ENCODE measurements around the gene CADPS.

The CADPS gene

GRCh38 chr3:62497156-62497555 is 378.1 kb downstream of the CADPS start:
- no peak for DNase-seq (ENCODE audit: extremely low read depth, low read depth)
- TF ChIP-seq CTCF (IDR thresholded peaks at IDR 0.05; ENCODE audit: low read depth, low read length), result no peak

GRCh38 chr3:62496503-62496902 is 378.7 kb downstream of the CADPS start:
- no peak for TF ChIP-seq CTCF (IDR thresholded peaks at IDR 0.05; ENCODE audit: low read depth, low read length)
- no peak for DNase-seq (ENCODE audit: extremely low read depth, low read depth)

- DNase-seq (ENCODE audit: extremely low read depth, low read depth), result no peak
- peak; percentile 20 for TF ChIP-seq CTCF (IDR thresholded peaks at IDR 0.05; ENCODE audit: low read depth, low read length)
Observed at GRCh38 chr3:62493109-62493801, 382.0 kb downstream of the CADPS start.

DNA sequence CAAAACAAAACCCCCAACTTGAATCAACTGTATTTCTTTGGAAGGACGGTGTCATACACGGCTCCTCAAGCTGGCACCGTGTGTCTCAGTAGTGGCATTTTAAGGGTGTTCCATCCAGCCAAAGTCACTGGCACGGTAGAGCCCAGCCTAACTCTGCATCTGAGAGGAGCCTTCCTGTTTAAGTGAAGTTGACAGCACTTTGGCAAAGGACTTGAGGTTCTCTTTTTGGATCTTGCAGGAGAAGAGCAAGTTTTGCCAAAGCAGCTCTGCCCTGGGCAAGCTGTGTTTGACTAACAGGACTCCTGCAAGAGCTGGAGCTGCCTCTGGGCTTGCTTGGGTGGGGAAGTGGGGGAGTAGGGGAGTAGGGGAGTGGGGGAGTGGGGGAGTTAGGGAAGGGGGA is 392.3 kb downstream of the CADPS start:
- TF ChIP-seq CTCF (IDR thresholded peaks at IDR 0.05; ENCODE audit: low read depth, low read length), result no peak
- DNase-seq (ENCODE audit: extremely low read depth, low read depth), result no peak

DNA sequence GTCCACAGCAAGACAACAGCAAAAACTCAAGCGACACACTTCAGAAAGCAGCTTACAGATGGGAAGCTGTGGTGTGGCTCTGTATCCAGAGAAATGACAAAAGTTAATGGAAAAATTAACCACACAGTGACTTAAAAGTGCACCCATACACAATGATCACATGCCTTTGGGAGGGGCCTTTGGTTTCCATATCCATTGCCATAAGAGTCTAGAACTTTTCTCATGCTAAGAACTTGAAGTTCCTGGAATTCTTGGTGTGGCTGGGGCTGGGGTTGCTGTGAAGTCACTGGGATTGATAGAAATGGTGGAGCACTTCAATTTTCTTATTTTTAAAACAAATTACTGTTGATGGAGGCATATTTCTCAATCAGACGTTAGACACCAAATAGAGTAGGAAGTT is 393.3 kb downstream of the CADPS start:
- no peak for TF ChIP-seq CTCF (IDR thresholded peaks at IDR 0.05; ENCODE audit: low read depth, low read length)
- no peak for DNase-seq (ENCODE audit: extremely low read depth, low read depth)

- DNase-seq (ENCODE audit: extremely low read depth, low read depth), result no peak
- no peak for TF ChIP-seq CTCF (IDR thresholded peaks at IDR 0.05; ENCODE audit: low read depth, low read length)
Observed at GRCh38 chr3:62480056-62480455, 395.2 kb downstream of the CADPS start.

- DNase-seq (ENCODE audit: extremely low read depth, low read depth), result no peak
Observed at GRCh38 chr3:62479326-62479725, 395.9 kb downstream of the CADPS start.

More at GRCh38 chr3:62479326-62479725, 395.9 kb downstream of the CADPS start:
- no peak for TF ChIP-seq CTCF (IDR thresholded peaks at IDR 0.05; ENCODE audit: low read depth, low read length)
